ENCODE measurements around the gene GRIK4.

Gene GRIK4

DNA sequence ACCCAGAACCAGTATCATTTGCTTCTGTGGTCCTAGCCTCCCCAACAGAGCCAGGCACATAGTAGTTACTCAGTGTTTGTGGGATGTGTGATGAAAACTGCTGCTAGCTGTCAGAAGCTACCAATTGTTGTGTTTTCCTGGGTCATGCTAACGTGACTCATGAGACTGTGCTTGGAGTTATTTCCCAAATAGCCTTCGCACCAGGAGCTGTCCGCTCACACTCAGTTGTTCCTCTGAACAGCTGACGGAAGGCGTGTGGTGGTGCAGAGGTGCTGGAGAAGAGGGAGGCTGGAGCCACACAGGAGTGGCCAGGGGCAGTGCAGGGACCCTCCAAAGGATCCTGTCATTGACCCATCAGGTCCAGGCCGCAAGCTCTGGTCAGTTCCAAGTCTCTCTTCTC, 458.4 kb downstream of the GRIK4 start:
- Mint-ChIP-seq H3K4me3 (no peak overlapping the region), H3K27ac (no peak overlapping the region), H3K36me3 (ENCODE audit: low read depth) (no peaks in the 10 kb centered on the region), H3K4me1 (ENCODE audit: low read depth) (no peaks in the 10 kb centered on the region), H3K9me3 (no peaks in the 10 kb centered on the region), H3K27me3 (peaks cover 18% of the 10 kb centered on the region)

DNA sequence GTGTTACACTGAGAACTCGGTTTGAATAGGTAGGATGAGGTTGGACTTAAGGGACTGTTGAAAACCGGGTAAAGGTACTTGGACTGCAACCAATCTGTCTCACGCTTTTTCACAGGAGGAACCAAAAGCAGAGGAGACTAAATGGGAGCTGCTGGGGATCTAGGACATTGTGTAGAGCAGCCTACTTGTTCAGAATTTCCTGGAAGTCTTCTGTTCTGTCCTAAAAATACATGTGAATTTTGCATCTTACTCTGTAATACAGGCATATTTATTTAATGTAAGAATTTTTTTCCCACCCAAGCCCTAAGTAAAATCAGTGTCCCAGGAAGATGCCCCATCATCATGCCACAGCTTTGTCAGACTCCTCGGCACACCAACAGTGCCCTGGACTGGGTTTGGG, 460.3 kb downstream of the GRIK4 start:
- Mint-ChIP-seq H3K27me3 (peaks cover 21% of the 10 kb centered on the region), H3K4me1 (ENCODE audit: low read depth) (no peaks in the 10 kb centered on the region), H3K9me3 (no peaks in the 10 kb centered on the region), H3K36me3 (ENCODE audit: low read depth) (no peaks in the 10 kb centered on the region), H3K4me3 (no peak overlapping the region), H3K27ac (no peak overlapping the region)

DNA sequence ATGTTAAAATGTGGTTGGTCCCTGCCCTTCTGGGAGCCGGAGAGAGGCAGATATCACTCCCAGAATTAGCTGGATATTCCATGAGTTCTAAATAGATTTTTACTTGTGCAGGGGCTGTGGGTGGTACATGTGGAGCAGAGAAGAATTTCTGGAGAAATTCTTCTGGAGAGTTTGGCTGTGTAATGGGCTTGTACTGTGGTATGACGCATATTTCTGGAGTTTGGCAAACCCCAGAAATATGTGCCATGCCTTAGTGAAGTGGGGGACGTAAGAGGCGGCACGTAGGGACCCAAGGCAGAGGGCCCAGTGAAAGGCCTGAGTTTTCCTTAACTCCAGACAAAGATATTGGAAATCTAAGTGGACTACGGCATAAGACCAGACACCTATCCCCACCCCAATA, 461.1 kb downstream of the GRIK4 start:
- Mint-ChIP-seq H3K4me1 (ENCODE audit: low read depth) (no peaks in the 10 kb centered on the region), H3K27me3 (peaks cover 26% of the 10 kb centered on the region), H3K27ac (no peak overlapping the region), H3K36me3 (ENCODE audit: low read depth) (no peaks in the 10 kb centered on the region), H3K4me3 (no peak overlapping the region), H3K9me3 (no peaks in the 10 kb centered on the region)

DNA sequence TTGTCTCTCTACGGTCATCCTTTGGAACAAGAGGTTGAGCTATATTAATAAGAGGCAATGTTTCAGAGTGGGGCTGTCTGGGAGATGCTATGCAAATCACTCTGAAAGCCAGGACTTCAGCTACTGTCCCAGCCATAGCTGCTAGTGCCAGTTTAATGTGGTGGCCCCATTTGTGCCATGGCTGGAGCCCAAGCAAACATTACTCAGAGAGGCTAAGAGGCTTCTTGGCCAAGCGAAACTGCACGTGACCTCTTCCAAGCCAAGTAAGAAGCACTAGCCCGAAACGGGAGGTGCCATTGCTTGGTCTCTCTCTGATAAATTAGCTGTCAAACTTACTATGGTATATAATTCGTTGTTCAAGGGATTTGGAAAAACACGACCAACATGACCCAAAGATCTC, 462.0 kb downstream of the GRIK4 start:
- Mint-ChIP-seq H3K27ac (no peak overlapping the region), H3K27me3 (peaks cover 32% of the 10 kb centered on the region), H3K36me3 (ENCODE audit: low read depth) (no peaks in the 10 kb centered on the region)

DNA sequence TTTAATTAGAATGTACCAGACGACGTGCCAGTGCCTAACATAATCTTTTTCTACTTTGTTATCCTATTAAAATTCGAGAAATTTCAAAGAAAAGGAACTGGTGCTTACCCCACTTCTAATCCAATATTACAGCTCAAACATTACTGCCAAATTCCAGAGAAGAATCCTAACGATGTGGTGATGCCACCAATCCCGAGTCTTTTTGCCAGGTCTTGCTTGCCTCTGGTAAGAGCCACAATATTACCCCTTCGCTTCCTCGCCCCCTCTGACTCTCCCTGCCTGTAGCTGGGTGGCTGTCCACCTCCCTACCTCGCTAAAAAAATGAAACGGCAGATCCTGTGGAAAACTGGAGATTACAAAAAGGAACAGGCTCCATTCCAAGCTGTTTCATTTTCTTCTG, 462.9 kb downstream of the GRIK4 start:
- Mint-ChIP-seq H3K4me1 (ENCODE audit: low read depth) (no peaks in the 10 kb centered on the region), H3K4me3 (no peak overlapping the region), H3K27ac (no peak overlapping the region), H3K9me3 (no peaks in the 10 kb centered on the region), H3K36me3 (ENCODE audit: low read depth) (no peaks in the 10 kb centered on the region), H3K27me3 (peaks cover 35% of the 10 kb centered on the region)

More for the DNA sequence above, 462.0 kb downstream of the GRIK4 start:
- H3K4me3 Mint-ChIP-seq = no peak overlapping the region
- no peaks in the 10 kb centered on the region for H3K9me3 Mint-ChIP-seq
- H3K4me1 Mint-ChIP-seq (ENCODE audit: low read depth) = no peaks in the 10 kb centered on the region

DNA sequence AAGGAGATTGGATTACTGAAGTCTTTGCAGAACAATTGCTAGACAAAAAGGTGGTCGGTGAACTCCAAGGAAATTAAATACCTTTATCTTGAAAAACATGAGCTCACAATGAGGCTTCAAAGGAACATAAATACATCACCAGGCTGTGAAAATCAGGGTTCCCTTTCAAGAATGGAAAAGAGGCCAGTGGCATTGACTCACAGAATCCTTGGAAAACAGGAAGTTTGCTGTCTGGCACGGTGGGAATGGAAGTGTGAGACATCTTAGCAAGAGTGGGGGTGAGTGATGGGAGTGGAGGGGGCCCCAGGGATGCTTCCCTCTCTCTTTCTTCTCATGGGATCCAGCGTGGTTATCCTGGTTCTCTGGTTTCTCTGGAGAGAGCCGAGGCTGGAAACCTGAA, 463.4 kb downstream of the GRIK4 start:
- Mint-ChIP-seq H3K9me3 (no peaks in the 10 kb centered on the region), H3K4me1 (ENCODE audit: low read depth) (no peaks in the 10 kb centered on the region), H3K4me3 (no peak overlapping the region), H3K27ac (no peak overlapping the region), H3K36me3 (ENCODE audit: low read depth) (no peaks in the 10 kb centered on the region), H3K27me3 (peaks cover 40% of the 10 kb centered on the region)

DNA sequence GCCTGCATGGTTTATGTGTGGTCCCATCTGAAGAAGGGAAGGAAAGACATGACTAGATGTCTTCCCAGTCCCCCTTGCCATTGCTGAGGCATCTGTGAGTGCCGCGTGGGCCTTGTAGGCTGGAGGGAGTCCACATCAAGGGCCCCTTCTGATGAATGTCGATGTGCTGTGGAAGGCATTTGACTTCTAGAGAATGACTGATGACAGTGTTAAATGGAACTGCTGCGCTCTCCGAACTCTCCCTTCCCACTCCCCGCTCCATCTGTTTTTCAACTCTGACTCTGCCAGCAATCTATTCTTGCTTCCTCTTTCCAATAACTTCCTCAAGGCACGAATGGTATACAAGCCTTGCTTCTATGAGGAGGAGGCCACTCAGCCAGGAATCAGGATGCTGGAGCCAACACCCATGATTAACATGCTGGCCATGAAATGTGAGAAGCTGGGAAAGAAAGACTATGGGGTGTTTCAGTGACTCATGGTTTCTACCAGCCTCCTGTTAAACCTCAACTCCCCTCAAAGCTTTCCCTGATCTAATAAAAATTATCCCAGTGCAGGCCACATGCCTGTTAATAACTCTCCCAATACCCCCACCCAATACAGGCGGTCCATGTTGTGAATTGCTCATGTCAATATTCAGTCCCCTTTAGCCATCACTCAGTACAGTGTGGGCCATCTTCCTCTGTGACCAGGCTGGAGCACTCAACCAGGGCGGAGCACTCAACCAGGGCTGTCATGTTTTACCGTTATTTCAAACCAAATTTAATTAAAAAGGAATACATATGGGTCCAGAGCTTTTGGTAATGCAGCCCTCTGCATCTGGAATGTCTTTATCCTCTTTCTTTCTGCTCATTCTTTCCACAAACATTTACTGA, 466.0 kb downstream of the GRIK4 start:
- Mint-ChIP-seq H3K4me3 (no peak overlapping the region), H3K27me3 (peaks cover 50% of the 10 kb centered on the region), H3K36me3 (ENCODE audit: low read depth) (no peaks in the 10 kb centered on the region), H3K9me3 (no peaks in the 10 kb centered on the region), H3K27ac (no peak overlapping the region), H3K4me1 (ENCODE audit: low read depth) (no peaks in the 10 kb centered on the region)

DNA sequence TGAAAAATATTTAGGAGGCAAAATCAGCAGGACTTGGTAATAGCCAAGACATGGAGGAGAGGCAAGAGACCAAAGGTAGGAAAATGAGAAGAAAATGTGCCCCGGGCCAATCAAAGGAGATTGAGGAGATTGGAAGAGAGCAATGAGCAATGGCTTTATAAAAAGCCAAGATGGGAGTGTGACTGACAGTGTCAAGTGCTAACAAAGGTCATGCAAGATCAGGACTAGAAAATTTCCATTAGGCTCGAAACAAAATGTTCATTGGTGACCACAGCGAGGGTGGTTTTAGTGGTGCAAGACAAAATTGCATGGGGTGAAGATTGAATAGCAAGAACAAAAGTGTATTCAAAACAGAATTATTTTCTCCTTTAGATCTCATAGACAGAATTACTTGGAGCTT, 467.2 kb downstream of the GRIK4 start:
- Mint-ChIP-seq H3K27me3 (peaks cover 53% of the 10 kb centered on the region), H3K9me3 (no peaks in the 10 kb centered on the region), H3K4me1 (ENCODE audit: low read depth) (no peaks in the 10 kb centered on the region), H3K4me3 (no peak overlapping the region), H3K36me3 (ENCODE audit: low read depth) (no peaks in the 10 kb centered on the region), H3K27ac (no peak overlapping the region)

DNA sequence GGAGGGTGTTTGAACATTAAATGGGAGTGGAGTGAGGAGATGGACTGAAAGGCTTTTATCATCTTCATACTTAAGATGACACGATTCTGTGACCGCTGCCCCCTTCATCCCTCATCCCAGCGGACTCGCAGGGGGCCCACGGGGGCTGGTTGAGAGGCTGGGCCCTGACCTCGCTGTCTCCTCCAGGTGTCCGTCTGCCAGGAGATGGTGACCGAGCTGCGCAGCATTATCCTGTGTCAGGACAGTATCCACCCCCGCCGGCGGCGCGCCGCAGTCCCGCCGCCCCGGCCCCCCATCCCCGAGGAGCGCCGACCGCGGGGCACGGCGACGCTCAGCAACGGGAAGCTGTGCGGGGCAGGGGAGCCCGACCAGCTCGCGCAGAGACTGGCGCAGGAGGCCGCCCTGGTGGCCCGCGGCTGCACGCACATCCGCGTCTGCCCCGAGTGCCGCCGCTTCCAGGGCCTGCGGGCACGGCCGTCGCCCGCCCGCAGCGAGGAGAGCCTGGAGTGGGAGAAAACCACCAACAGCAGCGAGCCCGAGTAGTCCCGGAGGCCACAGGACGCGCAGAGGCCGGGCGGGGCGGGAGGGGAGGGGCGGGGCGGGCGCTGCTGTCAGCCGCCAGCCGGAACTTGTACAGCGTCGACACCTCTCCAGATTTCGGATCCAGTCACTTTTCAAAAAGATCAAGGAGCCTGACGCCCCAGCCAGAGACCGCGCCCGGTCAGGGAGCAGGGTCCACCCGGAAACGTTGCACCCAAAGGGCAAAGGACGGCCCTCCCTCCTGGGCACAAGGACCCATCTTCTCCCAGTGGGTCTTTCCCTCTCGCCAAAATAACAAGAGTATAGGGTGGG, 474.4 kb downstream of the GRIK4 start:
- Mint-ChIP-seq H3K4me1 (ENCODE audit: low read depth) (peaks cover 10% of the 10 kb centered on the region), H3K27ac (no peak overlapping the region), H3K27me3 (peaks cover 40% of the 10 kb centered on the region)

DNA sequence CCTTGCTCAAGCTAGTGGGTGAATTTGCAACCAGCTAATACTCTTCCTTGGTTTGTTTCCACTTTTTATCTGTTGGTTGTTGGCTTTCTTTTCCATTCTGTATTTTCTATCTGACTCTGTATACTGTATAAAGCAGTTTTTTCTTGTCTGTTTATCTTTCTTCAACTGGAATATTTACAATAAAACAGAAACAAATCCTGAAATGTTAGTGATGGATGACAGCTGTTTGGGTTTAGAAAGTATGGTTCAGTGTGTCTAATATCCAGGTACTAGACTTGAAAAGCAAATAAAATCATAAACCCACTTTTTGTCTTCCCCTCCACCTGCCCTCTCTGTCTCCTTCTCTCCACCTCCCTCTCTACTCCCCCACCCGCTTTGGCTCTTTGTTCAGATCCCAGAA, 477.1 kb downstream of the GRIK4 start:
- Mint-ChIP-seq H3K27ac (no peak overlapping the region), H3K27me3 (peaks cover 22% of the 10 kb centered on the region), H3K4me1 (ENCODE audit: low read depth) (peaks cover 10% of the 10 kb centered on the region)

More for the DNA sequence above, 474.4 kb downstream of the GRIK4 start:
- Mint-ChIP-seq H3K9me3 (no peaks in the 10 kb centered on the region), H3K4me3 (peak overlapping the region; percentile 71), H3K36me3 (ENCODE audit: low read depth) (no peaks in the 10 kb centered on the region)

DNA sequence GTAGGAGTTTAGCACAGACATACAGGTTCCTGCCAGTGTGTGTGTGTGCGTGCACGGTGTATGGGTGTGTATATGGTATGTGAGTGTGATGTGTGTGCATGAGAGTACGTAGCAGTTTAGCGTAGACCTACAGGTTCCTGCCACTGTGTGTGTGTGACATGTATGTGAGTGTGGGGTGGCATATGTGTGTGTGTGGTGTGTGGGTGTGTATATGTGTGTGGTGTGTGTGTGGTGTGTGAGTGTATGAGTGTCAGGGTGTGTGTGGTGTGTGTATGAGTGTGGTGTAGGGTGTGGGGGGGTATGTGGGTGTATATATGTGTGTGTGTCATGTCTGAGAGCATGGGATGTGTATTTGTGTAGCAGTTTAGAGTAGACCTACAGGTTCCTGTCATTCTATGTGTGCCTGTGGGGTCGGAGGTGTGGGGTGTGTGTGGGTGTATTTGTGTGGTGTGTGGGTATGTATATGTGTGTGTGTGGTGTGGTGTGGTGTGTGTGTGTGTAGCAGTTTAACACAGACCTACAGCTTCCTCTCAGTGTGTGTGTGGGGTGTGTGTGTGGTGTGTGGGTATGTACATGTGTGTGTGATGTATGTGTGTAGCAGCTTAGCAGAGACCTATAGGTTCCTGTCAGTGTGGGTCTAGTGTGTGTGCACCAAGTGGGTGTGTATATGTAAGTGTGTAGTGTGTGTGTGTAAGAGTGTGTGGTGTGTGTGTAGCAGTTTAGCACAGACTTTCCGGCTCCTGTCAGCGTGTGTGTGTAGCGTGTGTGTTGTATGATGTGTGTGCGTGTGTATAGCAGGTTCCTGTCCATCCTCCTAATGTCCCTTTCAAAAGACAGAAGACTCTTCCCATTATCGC, 480.5 kb downstream of the GRIK4 start:
- H3K9me3 Mint-ChIP-seq = no peaks in the 10 kb centered on the region
- H3K27me3 Mint-ChIP-seq = peaks cover 15% of the 10 kb centered on the region
- no peak overlapping the region for H3K4me3 Mint-ChIP-seq
- no peaks in the 10 kb centered on the region for H3K4me1 Mint-ChIP-seq (ENCODE audit: low read depth)
- H3K36me3 Mint-ChIP-seq (ENCODE audit: low read depth) = no peaks in the 10 kb centered on the region
- no peak overlapping the region for H3K27ac Mint-ChIP-seq

More for the DNA sequence above, 477.1 kb downstream of the GRIK4 start:
- no peaks in the 10 kb centered on the region for H3K36me3 Mint-ChIP-seq (ENCODE audit: low read depth)
- H3K9me3 Mint-ChIP-seq = no peaks in the 10 kb centered on the region
- no peak overlapping the region for H3K4me3 Mint-ChIP-seq

DNA sequence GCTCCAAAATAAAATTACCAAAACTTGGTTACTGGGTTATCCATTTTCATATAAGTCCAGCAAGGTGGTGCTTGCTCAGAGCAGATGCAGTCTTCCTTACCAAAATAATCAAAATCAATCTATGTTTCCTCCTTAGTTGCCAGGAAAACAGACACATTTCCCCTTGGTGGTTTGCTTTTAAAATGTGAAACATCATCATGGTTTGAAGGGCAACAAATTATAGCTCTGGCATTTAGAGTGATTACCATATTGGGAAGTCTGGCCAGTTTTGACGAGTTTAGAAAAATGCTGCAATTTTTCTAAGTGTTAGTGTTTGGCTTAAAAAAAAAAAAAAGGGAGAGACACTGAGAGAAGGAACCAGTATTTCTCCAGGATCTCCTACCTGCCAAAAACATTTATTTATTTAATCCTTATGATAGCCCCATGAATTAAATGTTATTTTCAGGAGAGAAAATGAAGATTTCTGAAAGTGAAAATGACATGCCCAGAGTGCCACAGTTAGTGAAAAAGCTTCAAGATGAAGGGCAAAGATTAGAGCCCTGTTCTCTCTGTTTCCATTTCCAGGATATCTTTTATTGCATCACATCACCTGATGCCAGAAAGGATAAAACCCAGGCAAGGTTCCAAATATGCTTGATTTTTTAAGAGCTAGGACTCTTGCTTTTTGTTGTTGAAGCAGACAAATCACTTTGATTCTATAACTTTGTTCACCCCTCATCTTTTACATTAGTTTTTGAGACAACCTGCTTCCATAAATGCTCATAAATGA, 482.7 kb downstream of the GRIK4 start:
- Mint-ChIP-seq H3K27me3 (peaks cover 7% of the 10 kb centered on the region), H3K27ac (no peak overlapping the region), H3K36me3 (ENCODE audit: low read depth) (no peaks in the 10 kb centered on the region), H3K4me1 (ENCODE audit: low read depth) (no peaks in the 10 kb centered on the region), H3K9me3 (no peaks in the 10 kb centered on the region), H3K4me3 (no peak overlapping the region)

DNA sequence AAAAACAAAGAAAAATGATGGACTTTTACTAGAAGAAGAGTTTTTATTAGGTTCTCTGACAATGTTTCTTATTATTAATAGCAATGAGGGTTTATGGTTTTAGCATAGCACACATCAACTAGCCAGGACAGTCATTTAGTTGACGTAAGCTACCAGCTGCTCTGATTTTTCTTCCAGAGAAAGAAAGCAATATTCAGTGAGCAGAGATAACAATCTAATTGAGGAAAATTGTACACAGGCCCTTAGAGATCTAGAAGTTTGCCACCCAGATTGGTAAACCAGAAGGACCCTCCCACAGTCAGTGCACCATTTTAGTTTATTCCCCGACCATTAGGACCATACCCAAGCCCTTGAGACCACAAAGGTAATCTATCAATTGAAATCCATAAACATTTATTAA, 483.6 kb downstream of the GRIK4 start:
- Mint-ChIP-seq H3K4me3 (no peak overlapping the region), H3K36me3 (ENCODE audit: low read depth) (no peaks in the 10 kb centered on the region), H3K27me3 (peaks cover 11% of the 10 kb centered on the region), H3K9me3 (no peaks in the 10 kb centered on the region), H3K4me1 (ENCODE audit: low read depth) (no peaks in the 10 kb centered on the region), H3K27ac (no peak overlapping the region)

DNA sequence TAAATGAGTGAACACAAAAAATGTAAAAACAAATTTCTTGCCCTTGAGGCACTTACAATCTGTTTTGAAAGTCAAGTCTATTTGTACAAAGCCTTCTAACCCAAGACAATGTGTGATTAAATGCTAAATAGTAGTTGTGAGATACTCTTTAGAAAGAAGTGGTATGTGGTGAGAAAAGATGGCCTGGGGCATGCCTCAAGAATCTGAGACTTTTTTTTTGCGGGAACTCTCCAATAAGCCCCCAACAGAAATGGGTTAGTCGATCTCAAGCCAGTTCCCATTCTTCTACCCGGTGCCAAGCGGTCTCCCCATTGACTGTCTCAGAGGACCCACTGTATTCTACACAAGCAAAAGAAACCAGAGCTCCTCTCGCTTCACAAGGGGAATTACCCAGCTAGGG, 485.4 kb downstream of the GRIK4 start:
- Mint-ChIP-seq H3K4me3 (no peak overlapping the region), H3K9me3 (no peaks in the 10 kb centered on the region), H3K27me3 (peaks cover 24% of the 10 kb centered on the region), H3K4me1 (ENCODE audit: low read depth) (no peaks in the 10 kb centered on the region), H3K27ac (no peak overlapping the region), H3K36me3 (ENCODE audit: low read depth) (no peaks in the 10 kb centered on the region)
